Hepatocyte (in vitro differentiated cells): Measurements from ENCODE around the gene CENPF.

ENCODE experiments used
- CTCF ChIP-seq: fragments of 200-600 bp; sonication (generic); IDR thresholded peaks from 2 replicates; pipeline ENCODE4 v1.5.1; 2016; ENCODE audit warnings: antibody characterized with exemption, mild to moderate bottlenecking; ENCODE audit not compliant: poor library complexity
- EZH2 ChIP-seq: fragments of 200-600 bp; sonication (generic); IDR thresholded peaks from 2 replicates; pipeline ENCODE4 v1.6.1; 2016; ENCODE audit warnings: antibody characterized with exemption, mild to moderate bottlenecking, borderline replicate concordance
- EZH2phosphoT487 ChIP-seq: fragments of 200-600 bp; sonication (generic); IDR thresholded peaks from one replicate; pipeline ENCODE4 v1.6.1; 2018; ENCODE audit warnings: antibody characterized with exemption, mild to moderate bottlenecking, low read depth, moderate library complexity; ENCODE audit not compliant: unreplicated experiment, severe bottlenecking

- TF ChIP-seq CTCF (no peak), EZH2 (no peak), EZH2phosphoT487 (no peak)
Measured at GRCh38 chr1:214582289-214582891, 20.6 kb upstream of the CENPF start.
